ENCODE results near the gene RAB3IL1.
A peak's percentile ranks its signal among the peaks of the same experiment; 100 is the strongest.
"Not testable (repeated sequence)": the region's sequence is repeated elsewhere in the genome, so short reads cannot be mapped to it uniquely, and the experiment has no call there.

Gene RAB3IL1

GRCh38 chr11:61957021-61957770 lies 39.8 kb upstream of the RAB3IL1 start:
- TF ChIP-seq CTCF (IDR thresholded peaks at IDR 0.05; ENCODE audit: low read length, missing control alignments), result no peak
- H3K4me3 ChIP-seq (replicated peaks; ENCODE audit: low read depth, low read length), result no peak overlapping the region
- no peak for DNase-seq (ENCODE audit: low read depth)

- TF ChIP-seq CTCF (IDR thresholded peaks at IDR 0.05; ENCODE audit: low read length, missing control alignments), result no peak
- no peak for DNase-seq (ENCODE audit: low read depth)
- H3K4me3 ChIP-seq (replicated peaks; ENCODE audit: low read depth, low read length), result peak overlapping the region; percentile 52
Observed at GRCh38 chr11:61956191-61957020, 39.0 kb upstream of the RAB3IL1 start.

- DNase-seq (ENCODE audit: low read depth), result no peak
Observed at GRCh38 chr11:61955422-61956135, 38.2 kb upstream of the RAB3IL1 start.

GRCh38 chr11:61954851-61955421 lies 37.6 kb upstream of the RAB3IL1 start:
- DNase-seq (ENCODE audit: low read depth), result peak; percentile 93
- peak overlapping the region; percentile 52 for H3K4me3 ChIP-seq (replicated peaks; ENCODE audit: low read depth, low read length)
- peak; percentile 37 for TF ChIP-seq CTCF (IDR thresholded peaks at IDR 0.05; ENCODE audit: low read length, missing control alignments)

More at GRCh38 chr11:61955422-61956135, 38.2 kb upstream of the RAB3IL1 start:
- peak overlapping the region; percentile 52 for H3K4me3 ChIP-seq (replicated peaks; ENCODE audit: low read depth, low read length)
- no peak for TF ChIP-seq CTCF (IDR thresholded peaks at IDR 0.05; ENCODE audit: low read length, missing control alignments)

GRCh38 chr11:61954106-61954850 lies 36.9 kb upstream of the RAB3IL1 start:
- no peak overlapping the region for H3K4me3 ChIP-seq (replicated peaks; ENCODE audit: low read depth, low read length)
- TF ChIP-seq CTCF (IDR thresholded peaks at IDR 0.05; ENCODE audit: low read length, missing control alignments), result no peak
- DNase-seq (ENCODE audit: low read depth), result no peak

- not testable (repeated sequence) for H3K4me3 ChIP-seq (replicated peaks; ENCODE audit: low read depth, low read length); DNase-seq (ENCODE audit: low read depth)
Observed at GRCh38 chr11:61953632-61954031, 36.3 kb upstream of the RAB3IL1 start.

Measured in fibroblast of pulmonary artery (primary cell).